Keratinocyte (primary cell): ENCODE data around the gene OGFRL1. TPM values are rescaled to one million over a fixed set of nuclear protein-coding genes. Genes with fewer than 3 reads are reported as not detected.

Experiments
- DNase-seq: peaks from one replicate; pipeline ENCODE4 v3.0.0-alpha.2; 2011; ENCODE audit warnings: low read depth, missing footprints, low spot score
- FAIRE-seq: peaks from 2 replicates; lab custom pipeline; 2011; peaks lifted over from hg19 to GRCh38; lab: Jason Lieb, UNC
- H2AFZ ChIP-seq: 2 replicates; pipeline ENCODE4 v1.6.0; 2012; ENCODE audit warnings: low read length, control low read depth, inconsistent platforms; ENCODE audit not compliant: control insufficient read depth
- H3K27ac ChIP-seq: 2 replicates; pipeline ENCODE4 v1.5.1; 2011; ENCODE audit warnings: low read length; ENCODE audit not compliant: control insufficient read depth, insufficient read depth
- H3K27me3 ChIP-seq: 3 replicates; pipeline ENCODE4 v1.6.0; 2011; ENCODE audit warnings: low read length; ENCODE audit not compliant: control insufficient read depth, insufficient read depth; ENCODE audit errors: extremely low read depth
- H3K36me3 ChIP-seq, 2 experiments: 2 replicates in 1 of 2; 3 replicates in 1 of 2; pipeline ENCODE4 v1.5.1; 2011; ENCODE audit warnings: low read length in 2 of 2, mild to moderate bottlenecking in 1 of 2; ENCODE audit not compliant: control insufficient read depth in 2 of 2, insufficient read depth in 2 of 2; ENCODE audit errors: extremely low read depth in 1 of 2
- H3K4me1 ChIP-seq: 3 replicates; pipeline ENCODE4 v1.5.1; 2011; ENCODE audit warnings: low read length; ENCODE audit not compliant: control insufficient read depth, insufficient read depth; ENCODE audit errors: extremely low read depth
- H3K4me2 ChIP-seq: 3 replicates; pipeline ENCODE4 v1.6.0; 2011; ENCODE audit warnings: low read depth, low read length; ENCODE audit not compliant: control insufficient read depth, insufficient read depth; ENCODE audit errors: extremely low read depth
- H3K4me3 ChIP-seq, 3 experiments: fragments of 200-600 bp in 1 of 3; sonication (generic) in 1 of 3; 2 replicates in 2 of 3; 3 replicates in 1 of 3; pipeline ENCODE4 v1.5.1; 2011 to 2016; ENCODE audit warnings: low read length in 3 of 3, mild to moderate bottlenecking in 3 of 3, control low read depth in 2 of 3, inconsistent platforms in 1 of 3, low read depth in 1 of 3, mixed read lengths in 1 of 3, mixed run types in 1 of 3, moderate library complexity in 1 of 3; ENCODE audit not compliant: control insufficient read depth in 2 of 3, insufficient read depth in 2 of 3; ENCODE audit errors: extremely low read depth in 1 of 3
- H3K79me2 ChIP-seq: 2 replicates; pipeline ENCODE4 v1.6.0; 2012; ENCODE audit warnings: low read length; ENCODE audit not compliant: control insufficient read depth, insufficient read depth
- H3K9ac ChIP-seq: 3 replicates; pipeline ENCODE4 v1.6.0; 2011; ENCODE audit warnings: low read length; ENCODE audit not compliant: control insufficient read depth, insufficient read depth; ENCODE audit errors: extremely low read depth
- H3K9me1 ChIP-seq: 3 replicates; pipeline ENCODE4 v1.6.0; 2011; ENCODE audit warnings: low read length; ENCODE audit not compliant: control insufficient read depth, insufficient read depth; ENCODE audit errors: extremely low read depth
- H3K9me3 ChIP-seq: 2 replicates; pipeline ENCODE4 v1.5.1; 2012; ENCODE audit warnings: low read depth, low read length; ENCODE audit not compliant: control insufficient read depth
- H4K20me1 ChIP-seq: 3 replicates; pipeline ENCODE4 v1.6.0; 2011; ENCODE audit warnings: low read length; ENCODE audit not compliant: control insufficient read depth, insufficient read depth; ENCODE audit errors: extremely low read depth
- CTCF ChIP-seq, 3 experiments: IDR thresholded peaks in 1 of 3; conservative IDR thresholded peaks in 1 of 3; optimal IDR thresholded peaks in 1 of 3; 2 replicates in 2 of 3; 3 replicates in 1 of 3; pipeline versions ENCODE3 to v1.5.1; 2011; ENCODE audit warnings: low read length in 3 of 3, mild to moderate bottlenecking in 3 of 3, moderate library complexity in 2 of 3, control low read depth in 1 of 3, inconsistent platforms in 1 of 3; ENCODE audit not compliant: insufficient read depth in 2 of 3; ENCODE audit errors: extremely low read depth in 1 of 3
- EZH2 ChIP-seq: IDR thresholded peaks from one replicate; pipeline ENCODE4 v1.6.1; 2012; ENCODE audit warnings: inconsistent platforms, mild to moderate bottlenecking, low read length, moderate library complexity
- dilution Hi-C: fragments of 300-500 bp; cut with MboI; formaldehyde crosslinking; loops from one replicate; pipeline ENCODE4 v1.7.0; 2020; ENCODE audit warnings: low sequenced_read_pairs; ENCODE audit not compliant: extremely low pct_ligation_motif_present
- polyA plus RNA-seq, 5 experiments: library from polyadenylated mRNA; depleted of rRNA in 3 of 5; stranded (reverse) in 3 of 5; stranded (forward) in 1 of 5; unstranded in 1 of 5; fragments of >200 nt; gene quantifications; 1 replicate in 1 of 5; 2 replicates in 3 of 5; 3 replicates in 1 of 5; pipeline versions ENCODE4 v1.2.1 to v1.2.3, GENCODE V29; 2011 to 2012; ENCODE audit warnings: missing spikeins in 2 of 5, low read depth in 1 of 5, low replicate concordance in 1 of 5

Gene OGFRL1
- polyA plus RNA-seq, 1 donor (not counting 4 experiments of a cell fraction or from before 2014, with no cell fraction given) = 9.3 TPM

- no peaks in the 10 kb centered on the region for H3K9me3 ChIP-seq
- no peaks in the 10 kb centered on the region for H3K79me2 ChIP-seq
- no peaks in the 10 kb centered on the region for H3K27me3 ChIP-seq
- no peak overlapping the region for H2AFZ ChIP-seq
- H3K4me1 ChIP-seq = no peaks in the 10 kb centered on the region
- no peak overlapping the region for H3K4me3 ChIP-seq
- no peak overlapping the region for H3K4me2 ChIP-seq
- dilution Hi-C loops = no loop called here
- FAIRE-seq (no peak), DNase-seq (no peak)
- H3K9ac ChIP-seq = no peak overlapping the region
- TF ChIP-seq CTCF (optimal IDR thresholded peaks at IDR 0.05 in 1 of 3, IDR thresholded peaks at IDR 0.05 in 1 of 3, conservative IDR thresholded peaks at IDR 0.05 in 1 of 3; ENCODE audit: extremely low read depth in 1 of 3, insufficient read depth in 2 of 3, low read length in 3 of 3) (no peak), EZH2 (no peak)
- no peaks in the 10 kb centered on the region for H3K9me1 ChIP-seq
- H4K20me1 ChIP-seq = no peaks in the 10 kb centered on the region
- H3K36me3 ChIP-seq = peaks cover 0 to 4% of the 10 kb centered on the region in 2 experiments
- no peak overlapping the region for H3K27ac ChIP-seq
Observed at GRCh38 chr6:71342772-71343171, 54.2 kb downstream of the OGFRL1 start.

GRCh38 chr6:71345476-71346333 lies 57.1 kb downstream of the OGFRL1 start:
- TF ChIP-seq EZH2 (no peak), CTCF (optimal IDR thresholded peaks at IDR 0.05 in 1 of 3, IDR thresholded peaks at IDR 0.05 in 1 of 3, conservative IDR thresholded peaks at IDR 0.05 in 1 of 3; ENCODE audit: extremely low read depth in 1 of 3, insufficient read depth in 2 of 3, low read length in 3 of 3) (no peak)
- H3K9ac ChIP-seq = no peak overlapping the region
- FAIRE-seq (no peak), DNase-seq (no peak)
- peaks cover 0 to 4% of the 10 kb centered on the region in 2 experiments for H3K36me3 ChIP-seq
- no peaks in the 10 kb centered on the region for H3K9me3 ChIP-seq
- dilution Hi-C loops = no loop called here
- H3K9me1 ChIP-seq = no peaks in the 10 kb centered on the region
- no peaks in the 10 kb centered on the region for H3K27me3 ChIP-seq
- no peaks in the 10 kb centered on the region for H3K4me1 ChIP-seq
- H4K20me1 ChIP-seq = no peaks in the 10 kb centered on the region
- H3K4me2 ChIP-seq = no peak overlapping the region
- no peak overlapping the region for H3K27ac ChIP-seq
- H2AFZ ChIP-seq = no peak overlapping the region
- no peak overlapping the region for H3K4me3 ChIP-seq
- no peaks in the 10 kb centered on the region for H3K79me2 ChIP-seq
